ENCODE results near the gene ZNF124.

DNA sequence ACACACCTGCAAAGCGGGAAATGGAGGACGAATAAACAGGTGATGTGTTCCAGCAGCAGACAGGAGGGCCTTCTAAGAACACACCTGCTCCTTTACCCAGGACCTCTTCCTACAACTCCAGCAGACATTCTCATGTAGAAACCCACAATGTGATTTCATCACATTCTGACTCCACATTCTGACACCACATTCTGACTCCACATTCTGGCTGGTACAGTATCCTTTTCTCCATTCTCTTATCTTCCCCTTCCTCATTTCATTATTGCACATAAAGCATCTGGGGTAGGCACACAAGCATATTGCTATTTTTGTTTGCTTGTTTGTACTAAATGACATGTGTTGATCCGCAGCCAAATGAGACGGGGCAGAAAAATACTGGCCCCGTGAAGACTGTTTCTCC is 3.6 kb upstream of the ZNF124 start:
- TF ChIP-seq YY1 (IDR thresholded peaks at IDR 0.05; ENCODE audit: insufficient read depth, insufficient read length) (no peak), ZNF274 (IDR thresholded peaks at IDR 0.05; ENCODE audit: low read depth, low read length) (no peak)

Measured in NT2/D1 (cell line).